ENCODE results near the gene CD2.

Gene CD2

GRCh38 chr1:116754198-116754977, at the start of gene CD2:
Gene CD2, plus strand, starts transcription at chr1:116754430. Its CDS starts 63 bp downstream, at chr1:116754493.
- no peak for DNase-seq
- intact Hi-C loops (cut with DNase I): no loop called here

GRCh38 chr1:116706123-116706522, 48.1 kb upstream of the CD2 start:
- DNase-seq: no peak
- intact Hi-C loops (cut with DNase I): no loop called here

GRCh38 chr1:116706841-116707240, 47.4 kb upstream of the CD2 start:
- DNase-seq: no peak
- intact Hi-C loops (cut with DNase I): no loop called here

- intact Hi-C loops (cut with DNase I): no loop called here
- DNase-seq: no peak
These were observed 45.9 kb upstream of the CD2 start for GRCh38 chr1:116708255-116708900.

- peak in 17 of 42 donors; percentile 13 to 71 (median 40) for DNase-seq
- intact Hi-C loops (cut with DNase I): no loop called here
These were observed 44.5 kb upstream of the CD2 start for GRCh38 chr1:116709666-116710167.

- DNase-seq: peak in 7 of 42 donors; percentile 15 to 47 (median 40)
- intact Hi-C loops (cut with DNase I): no loop called here
These were observed 43.6 kb upstream of the CD2 start for GRCh38 chr1:116710420-116711262.

GRCh38 chr1:116711263-116711840, 42.9 kb upstream of the CD2 start:
- DNase-seq: peak in 25 of 42 donors; percentile 19 to 73 (median 39)
- intact Hi-C loops (cut with DNase I): no loop called here

- no peak for DNase-seq
These were observed 41.7 kb upstream of the CD2 start for GRCh38 chr1:116712510-116712909.

GRCh38 chr1:116713474-116713873, 40.8 kb upstream of the CD2 start:
- intact Hi-C loops (cut with DNase I): no loop called here
- no peak for DNase-seq

More at GRCh38 chr1:116712510-116712909, 41.7 kb upstream of the CD2 start:
- intact Hi-C loops (cut with DNase I): no loop called here

- intact Hi-C loops (cut with DNase I): no loop called here
- no peak for DNase-seq
These were observed 37.8 kb upstream of the CD2 start for GRCh38 chr1:116716391-116716790.

- intact Hi-C loops (cut with DNase I): no loop called here
- DNase-seq: no peak
These were observed 36.9 kb upstream of the CD2 start for GRCh38 chr1:116717318-116717717.

- intact Hi-C loops (cut with DNase I): no loop called here
- peak in 1 of 42 donors; percentile 17 for DNase-seq
These were observed 33.7 kb upstream of the CD2 start for GRCh38 chr1:116720364-116721038.

GRCh38 chr1:116721039-116721405, 33.2 kb upstream of the CD2 start:
- intact Hi-C loops (cut with DNase I): no loop called here
- DNase-seq: no peak

- intact Hi-C loops (cut with DNase I): no loop called here
- no peak for DNase-seq
These were observed 32.7 kb upstream of the CD2 start for GRCh38 chr1:116721451-116722007.

GRCh38 chr1:116722016-116722838, 32.0 kb upstream of the CD2 start:
- intact Hi-C loops (cut with DNase I): no loop called here
- peak in 1 of 42 donors; percentile 24 for DNase-seq

GRCh38 chr1:116724765-116725375, 29.4 kb upstream of the CD2 start:
- peak in 38 of 42 donors; percentile 18 to 86 (median 64) for DNase-seq
- intact Hi-C loops (cut with DNase I): no loop called here

GRCh38 chr1:116725798-116726197, 28.4 kb upstream of the CD2 start:
- no peak for DNase-seq
- intact Hi-C loops (cut with DNase I): no loop called here

Measured in head of caudate nucleus (tissue), 42 donors.